ENCODE results near the gene MTFR1L.

DNA sequence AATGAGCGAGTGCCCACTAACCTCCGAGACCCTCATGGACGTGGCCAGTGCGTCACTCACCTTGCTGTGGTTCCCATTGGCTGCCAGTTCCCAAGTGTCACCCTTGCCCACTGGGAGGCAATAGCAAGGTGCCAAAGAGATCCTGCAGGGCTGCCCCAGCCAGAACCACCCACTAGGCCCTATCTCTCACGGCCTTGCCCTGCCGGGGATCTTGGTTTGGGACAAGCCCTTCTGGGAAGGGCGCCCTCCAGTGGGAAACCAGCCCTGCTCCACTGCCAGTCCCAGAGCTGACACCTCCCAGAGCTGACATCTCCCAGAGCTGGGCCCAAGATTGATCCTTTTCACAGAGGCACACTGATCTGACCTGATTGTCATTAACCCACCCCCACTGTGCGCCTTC is 21.8 kb upstream of the MTFR1L start:
- no peak for TF ChIP-seq POLR2A (IDR thresholded peaks at IDR 0.05)
- TF ChIP-seq, protein P1, sequence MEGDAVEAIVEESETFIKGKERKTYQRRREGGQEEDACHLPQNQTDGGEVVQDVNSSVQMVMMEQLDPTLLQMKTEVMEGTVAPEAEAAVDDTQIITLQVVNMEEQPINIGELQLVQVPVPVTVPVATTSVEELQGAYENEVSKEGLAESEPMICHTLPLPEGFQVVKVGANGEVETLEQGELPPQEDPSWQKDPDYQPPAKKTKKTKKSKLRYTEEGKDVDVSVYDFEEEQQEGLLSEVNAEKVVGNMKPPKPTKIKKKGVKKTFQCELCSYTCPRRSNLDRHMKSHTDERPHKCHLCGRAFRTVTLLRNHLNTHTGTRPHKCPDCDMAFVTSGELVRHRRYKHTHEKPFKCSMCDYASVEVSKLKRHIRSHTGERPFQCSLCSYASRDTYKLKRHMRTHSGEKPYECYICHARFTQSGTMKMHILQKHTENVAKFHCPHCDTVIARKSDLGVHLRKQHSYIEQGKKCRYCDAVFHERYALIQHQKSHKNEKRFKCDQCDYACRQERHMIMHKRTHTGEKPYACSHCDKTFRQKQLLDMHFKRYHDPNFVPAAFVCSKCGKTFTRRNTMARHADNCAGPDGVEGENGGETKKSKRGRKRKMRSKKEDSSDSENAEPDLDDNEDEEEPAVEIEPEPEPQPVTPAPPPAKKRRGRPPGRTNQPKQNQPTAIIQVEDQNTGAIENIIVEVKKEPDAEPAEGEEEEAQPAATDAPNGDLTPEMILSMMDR (IDR thresholded peaks at IDR 0.05) = no peak

Measured in breast epithelium (tissue), 3 donors.